H1 (cell line): ENCODE data around the gene IMP3. TPM values are rescaled to one million over a fixed set of nuclear protein-coding genes. Genes with fewer than 3 reads are reported as not detected.

ENCODE experiments used
- EP300 ChIP-seq, 2 experiments: IDR thresholded peaks; 1 replicate in 1 of 2; 2 replicates in 1 of 2; pipeline ENCODE4 v1.6.1; 2011 to 2012; ENCODE audit warnings: low read depth in 2 of 2, low read length in 2 of 2, mild to moderate bottlenecking in 2 of 2, borderline replicate concordance in 1 of 2, inconsistent platforms in 1 of 2, moderate library complexity in 1 of 2
- TAF7 ChIP-seq: optimal IDR thresholded peaks from 2 replicates; pipeline ENCODE3; 2011; ENCODE audit warnings: low read depth, mild to moderate bottlenecking, inconsistent platforms, low read length, moderate library complexity, borderline replicate concordance
- TCF12 ChIP-seq: IDR thresholded peaks from 2 replicates; pipeline ENCODE4 v1.6.1; 2011; ENCODE audit warnings: low read depth, mild to moderate bottlenecking, low read length
- polyA plus RNA-seq, 7 experiments: library from polyadenylated mRNA; depleted of rRNA in 3 of 7; stranded (reverse) in 5 of 7; unstranded in 2 of 7; fragments of >200 nt in 5 of 7; fragments of 200-250 nt in 2 of 7; gene quantifications; 1 replicate in 5 of 7; 2 replicates in 1 of 7; 4 replicates in 1 of 7; pipeline versions ENCODE4 v1.2.1 to v1.2.3, GENCODE V29; 2011 to 2013; ENCODE audit warnings: missing spikeins in 2 of 7, mixed read lengths in 2 of 7
- total RNA-seq: library from RNA; stranded (reverse); fragmentation: NEBNext Ultra II Directional; extraction: Animal tissue kit (Norgen Biotek cat#: 25700); gene quantifications from 2 replicates; pipeline ENCODE4 v1.2.1, GENCODE V29; 2021
- TF ChIP-seq, protein P1 (sequence below): IDR thresholded peaks from 2 replicates; pipeline ENCODE4 v1.6.1; 2012; ENCODE audit warnings: low read length, inconsistent platforms

IMP3 gene
- total and polyA plus RNA-seq, 2 of the 8 experiments (the other 6 are each of a cell fraction or from before 2014, with no cell fraction given) = 114 to 273 TPM

DNA sequence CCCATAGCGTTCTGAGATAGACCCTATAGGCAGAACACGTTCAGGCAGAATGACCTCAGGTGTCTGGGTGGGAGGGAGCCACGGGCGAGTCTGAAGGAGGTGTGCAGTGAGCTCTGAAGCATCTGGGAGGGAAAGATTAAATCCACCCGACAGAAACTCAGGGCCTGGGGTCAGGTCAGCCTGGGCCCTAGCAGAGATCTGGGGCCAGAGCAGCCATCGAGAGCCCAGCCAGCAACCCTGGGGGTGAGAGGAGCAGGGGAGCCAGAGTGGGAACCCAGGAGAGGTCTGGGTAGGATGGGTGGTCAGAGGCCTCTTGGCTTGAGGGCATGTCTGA is 29.8 kb upstream of the IMP3 start (continued):
- TF ChIP-seq, protein P1, sequence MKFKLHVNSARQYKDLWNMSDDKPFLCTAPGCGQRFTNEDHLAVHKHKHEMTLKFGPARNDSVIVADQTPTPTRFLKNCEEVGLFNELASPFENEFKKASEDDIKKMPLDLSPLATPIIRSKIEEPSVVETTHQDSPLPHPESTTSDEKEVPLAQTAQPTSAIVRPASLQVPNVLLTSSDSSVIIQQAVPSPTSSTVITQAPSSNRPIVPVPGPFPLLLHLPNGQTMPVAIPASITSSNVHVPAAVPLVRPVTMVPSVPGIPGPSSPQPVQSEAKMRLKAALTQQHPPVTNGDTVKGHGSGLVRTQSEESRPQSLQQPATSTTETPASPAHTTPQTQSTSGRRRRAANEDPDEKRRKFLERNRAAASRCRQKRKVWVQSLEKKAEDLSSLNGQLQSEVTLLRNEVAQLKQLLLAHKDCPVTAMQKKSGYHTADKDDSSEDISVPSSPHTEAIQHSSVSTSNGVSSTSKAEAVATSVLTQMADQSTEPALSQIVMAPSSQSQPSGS = no peak
- TF ChIP-seq EP300 (IDR thresholded peaks at IDR 0.05; ENCODE audit: borderline replicate concordance in 1 of 2, low read depth in 2 of 2, low read length in 2 of 2) (no peak), TAF7 (no peak), TCF12 (no peak)
- TF ChIP-seq, all 59 proteins: peak for 0
